Right forelimb (tissue), 1 donor: ENCODE results near the gene PI4KA.
"Not testable (repeated sequence)": the region's sequence is repeated elsewhere in the genome, so short reads cannot be mapped to it uniquely, and the experiment has no call there.

Source experiments
- DNase-seq: peaks from one replicate; pipeline ENCODE4 v3.0.0-alpha.2; 2018

The PI4KA gene

GRCh38 chr22:20773793-20774212, 84.8 kb downstream of the PI4KA start, which contains the start of gene SERPIND1:
SERPIND1 (plus strand) TSS chr22:20774113; CDS start chr22:20779313, 5,200 bp downstream.
- no peak for DNase-seq

- DNase-seq = no peak
Observed at GRCh38 chr22:20771918-20772625, 86.5 kb downstream of the PI4KA start.

- not testable (repeated sequence) for DNase-seq
Observed at GRCh38 chr22:20769496-20769826, 89.2 kb downstream of the PI4KA start.

- DNase-seq = no peak
Observed at GRCh38 chr22:20766530-20766929, 92.1 kb downstream of the PI4KA start.

GRCh38 chr22:20765938-20766337, 92.7 kb downstream of the PI4KA start:
- no peak for DNase-seq

- no peak for DNase-seq
Observed at GRCh38 chr22:20764729-20765128, 93.9 kb downstream of the PI4KA start.

- no peak for DNase-seq
Observed at GRCh38 chr22:20764471-20764720, 94.2 kb downstream of the PI4KA start.

GRCh38 chr22:20763630-20764470, 94.8 kb downstream of the PI4KA start:
- no peak for DNase-seq

GRCh38 chr22:20762233-20762796, 96.3 kb downstream of the PI4KA start:
- DNase-seq = no peak

- DNase-seq = no peak
Observed at GRCh38 chr22:20761536-20761935, 97.1 kb downstream of the PI4KA start.

- DNase-seq = no peak
Observed at GRCh38 chr22:20760084-20760483, 98.5 kb downstream of the PI4KA start.

GRCh38 chr22:20758688-20759087, 99.9 kb downstream of the PI4KA start:
- no peak for DNase-seq

- DNase-seq = no peak
Observed at GRCh38 chr22:20756846-20757245, 101.8 kb downstream of the PI4KA start.

- no peak for DNase-seq
Observed at GRCh38 chr22:20752873-20753272, 105.7 kb downstream of the PI4KA start.

- no peak for DNase-seq
Observed at GRCh38 chr22:20752104-20752741, 106.4 kb downstream of the PI4KA start.

GRCh38 chr22:20751185-20751851, 107.3 kb downstream of the PI4KA start:
- no peak for DNase-seq

GRCh38 chr22:20750461-20751184, 108.0 kb downstream of the PI4KA start:
- peak; percentile 64 for DNase-seq

GRCh38 chr22:20749453-20749852, 109.2 kb downstream of the PI4KA start:
- no peak for DNase-seq

GRCh38 chr22:20748731-20749428, 109.7 kb downstream of the PI4KA start:
- DNase-seq = no peak

GRCh38 chr22:20748082-20748481, 110.5 kb downstream of the PI4KA start:
- no peak for DNase-seq

GRCh38 chr22:20747223-20747622, 111.4 kb downstream of the PI4KA start:
- no peak for DNase-seq
